Immature natural killer cell (primary cell): Measurements from ENCODE around the gene NAGS. TPM values are rescaled to one million over a fixed set of nuclear protein-coding genes. Genes with fewer than 3 reads are reported as not detected.
A peak's percentile ranks its signal among the peaks of the same experiment; 100 is the strongest.
"Not testable (repeated sequence)": the region's sequence is repeated elsewhere in the genome, so short reads cannot be mapped to it uniquely, and the experiment has no call there.

Experiments used
- DNase-seq, 3 donors: peaks; one replicate each; pipeline ENCODE4 v3.0.0; 2022; ENCODE audit warnings: mixed read lengths in 1 of 3
- H3K27ac Mint-ChIP-seq, 6 donors: one replicate each; pipeline ENCODE4 v1.8.0; 2020; ENCODE audit warnings: mixed read lengths in 6 of 6, mild to moderate bottlenecking in 5 of 6, inconsistent platforms in 4 of 6, moderate library complexity in 3 of 6
- H3K27me3 Mint-ChIP-seq, 3 donors: one replicate each; pipeline ENCODE4 v1.8.0; 2020 to 2021; ENCODE audit warnings: low read depth in 3 of 3, mild to moderate bottlenecking in 3 of 3, mixed read lengths in 3 of 3, moderate library complexity in 3 of 3, inconsistent platforms in 1 of 3
- H3K36me3 Mint-ChIP-seq, 3 donors: one replicate each; pipeline ENCODE4 v1.8.0; 2020; ENCODE audit warnings: mixed read lengths in 3 of 3, inconsistent platforms in 2 of 3, mild to moderate bottlenecking in 2 of 3
- H3K4me1 Mint-ChIP-seq, 2 donors: one replicate each; pipeline ENCODE4 v1.8.0; 2020; ENCODE audit warnings: inconsistent platforms in 2 of 2, mild to moderate bottlenecking in 2 of 2, mixed read lengths in 2 of 2, moderate library complexity in 1 of 2
- H3K4me3 Mint-ChIP-seq, 5 donors: one replicate each; pipeline ENCODE4 v1.8.0; 2020; ENCODE audit warnings: mild to moderate bottlenecking in 5 of 5, mixed read lengths in 5 of 5, inconsistent platforms in 3 of 5, moderate library complexity in 3 of 5
- H3K9me3 Mint-ChIP-seq, 6 donors: one replicate each; pipeline ENCODE4 v1.8.0; 2020; ENCODE audit warnings: mild to moderate bottlenecking in 6 of 6, mixed read lengths in 6 of 6, inconsistent platforms in 4 of 6, moderate library complexity in 3 of 6
- polyA plus RNA-seq, 3 donors: library from polyadenylated mRNA; unstranded; fragments of 300-500 nt; fragmentation: Illumina TruSeq; gene quantifications; one replicate each; pipeline ENCODE4 v1.2.3, GENCODE V29; 2021

The NAGS gene
- polyA plus RNA-seq, 3 donors from 2014 or later, result 0.75 to 1.9 (median 1.2) TPM

- Mint-ChIP-seq H3K36me3 (peaks cover 0 to 5% (median 4%) of the 10 kb centered on the region in 3 donors), H3K9me3 (no peaks in the 10 kb centered on the region), H3K4me1 (peaks cover 24 to 25% of the 10 kb centered on the region in 2 donors), H3K27ac (peak overlapping the region; percentile 60 to 87 (median 79)), H3K27me3 (peaks cover 0 to 13% (median 2%) of the 10 kb centered on the region in 3 donors), H3K4me3 (peak overlapping the region; percentile 84 to 91 (median 91))
- peak; percentile 87 to 90 (median 90) for DNase-seq
These were observed 2.4 kb downstream of the NAGS start for GRCh38 chr17:44006598-44007345.

GRCh38 chr17:44007346-44008204 lies 3.2 kb downstream of the NAGS start:
- Mint-ChIP-seq H3K36me3 (peaks cover 0 to 5% (median 4%) of the 10 kb centered on the region in 3 donors), H3K9me3 (no peaks in the 10 kb centered on the region), H3K4me3 (peak overlapping the region; percentile 84 to 91 (median 91)), H3K4me1 (peaks cover 24 to 25% of the 10 kb centered on the region in 2 donors), H3K27ac (peak overlapping the region in 5 of 6 donors; percentile 53 to 87 (median 68)), H3K27me3 (peaks cover 0 to 11% (median 2%) of the 10 kb centered on the region in 3 donors)
- no peak for DNase-seq

DNA sequence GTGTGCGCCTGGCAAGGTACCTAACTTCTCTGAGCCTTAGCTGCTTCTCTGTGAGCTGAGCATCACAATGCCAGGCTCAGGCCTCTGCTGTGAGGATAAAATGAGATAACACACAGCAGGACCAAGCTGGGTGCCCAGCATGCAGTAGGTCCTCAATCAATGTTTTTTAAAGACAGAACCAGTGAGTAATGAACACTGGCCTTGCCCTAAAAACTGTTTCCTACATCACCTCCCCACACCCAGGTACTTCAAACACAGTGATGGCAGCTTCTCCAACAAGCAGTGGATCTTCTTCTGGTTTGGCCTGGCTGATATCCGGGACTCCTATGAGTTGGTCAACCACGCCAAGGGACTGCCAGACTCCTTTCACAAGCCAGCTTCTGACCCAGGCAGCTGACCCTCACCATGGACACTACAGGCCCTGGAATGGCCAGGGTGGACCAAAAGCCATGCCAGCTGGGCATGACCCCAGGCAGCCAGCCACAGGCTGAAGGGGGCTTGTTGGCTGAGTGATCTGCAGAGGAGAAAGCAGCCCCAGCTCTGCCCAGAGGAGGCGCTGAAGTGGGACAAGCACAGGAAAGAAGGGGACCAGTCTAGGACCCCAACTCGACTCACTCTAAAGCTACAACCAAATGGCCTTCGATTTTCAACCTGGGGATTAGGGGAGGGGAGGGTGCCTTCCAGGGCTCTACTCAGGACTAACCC lies 3.9 kb downstream of the NAGS start:
- H3K27ac Mint-ChIP-seq, result peak overlapping the region in 3 of 6 donors; percentile 18 to 53 (median 34)
- H3K9me3 Mint-ChIP-seq, result no peaks in the 10 kb centered on the region
- H3K4me3 Mint-ChIP-seq, result peak overlapping the region; percentile 84 to 91 (median 91)
- H3K27me3 Mint-ChIP-seq, result peaks cover 0 to 11% (median 2%) of the 10 kb centered on the region in 3 donors
- H3K4me1 Mint-ChIP-seq, result peaks cover 24 to 26% of the 10 kb centered on the region in 2 donors
- no peak for DNase-seq
- H3K36me3 Mint-ChIP-seq, result peaks cover 0 to 5% (median 4%) of the 10 kb centered on the region in 3 donors

DNA sequence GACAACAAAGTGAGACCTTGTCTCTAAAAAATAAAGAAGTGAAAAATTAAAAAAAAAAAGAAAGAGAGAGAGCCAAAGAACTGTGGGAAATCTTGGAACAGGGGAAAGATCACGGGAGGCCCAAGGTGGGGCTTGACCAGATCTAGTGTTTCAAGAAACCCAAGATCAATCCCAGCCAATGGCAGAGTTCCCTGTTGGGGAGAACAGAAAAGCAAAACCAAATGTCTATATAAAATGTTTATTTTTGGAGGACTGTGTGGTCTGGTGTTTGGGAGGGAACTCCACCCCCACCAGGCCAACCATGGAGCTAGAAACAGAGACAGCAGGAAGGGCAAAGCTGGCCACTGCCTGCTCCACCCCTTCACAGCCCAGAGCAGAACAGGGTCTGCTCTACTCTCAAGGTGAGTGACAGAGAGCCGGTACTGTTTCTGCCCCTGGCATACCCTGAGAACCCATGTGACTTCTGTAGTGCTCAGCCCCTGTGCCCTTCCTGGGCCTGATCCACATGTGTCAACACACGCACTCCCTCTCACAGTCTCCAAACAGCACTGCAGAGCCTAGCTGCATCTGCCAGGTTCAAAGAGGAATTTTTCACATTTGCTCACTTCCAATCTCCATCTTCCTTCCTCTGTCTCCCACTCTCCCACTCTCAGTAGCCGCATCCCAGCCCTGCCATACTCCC lies 6.7 kb downstream of the NAGS start:
- Mint-ChIP-seq H3K36me3 (peaks cover 0 to 9% (median 5%) of the 10 kb centered on the region in 3 donors), H3K27me3 (peaks cover 0 to 9% (median 0%) of the 10 kb centered on the region in 3 donors), H3K4me3 (peak overlapping the region in 2 of 5 donors; percentile 4 to 6), H3K9me3 (no peaks in the 10 kb centered on the region), H3K27ac (peak overlapping the region in 3 of 6 donors; percentile 15 to 50 (median 26)), H3K4me1 (peaks cover 35 to 38% of the 10 kb centered on the region in 2 donors)
- no peak for DNase-seq

GRCh38 chr17:44011876-44012275 lies 7.5 kb downstream of the NAGS start:
- Mint-ChIP-seq H3K4me1 (peaks cover 28 to 31% of the 10 kb centered on the region in 2 donors), H3K27me3 (peaks cover 0 to 5% (median 0%) of the 10 kb centered on the region in 3 donors), H3K9me3 (no peaks in the 10 kb centered on the region), H3K4me3 (no peak overlapping the region), H3K27ac (peak overlapping the region in 1 of 6 donors; percentile 26), H3K36me3 (peaks cover 0 to 9% (median 5%) of the 10 kb centered on the region in 3 donors)
- DNase-seq, result no peak

GRCh38 chr17:44012391-44012790 lies 8.0 kb downstream of the NAGS start:
- Mint-ChIP-seq H3K27ac (no peak overlapping the region), H3K27me3 (peaks cover 0 to 5% (median 0%) of the 10 kb centered on the region in 3 donors), H3K36me3 (peaks cover 0 to 9% (median 5%) of the 10 kb centered on the region in 3 donors), H3K4me1 (peaks cover 26 to 28% of the 10 kb centered on the region in 2 donors), H3K4me3 (peak overlapping the region in 1 of 5 donors; percentile 93), H3K9me3 (no peaks in the 10 kb centered on the region)
- no peak for DNase-seq

DNA sequence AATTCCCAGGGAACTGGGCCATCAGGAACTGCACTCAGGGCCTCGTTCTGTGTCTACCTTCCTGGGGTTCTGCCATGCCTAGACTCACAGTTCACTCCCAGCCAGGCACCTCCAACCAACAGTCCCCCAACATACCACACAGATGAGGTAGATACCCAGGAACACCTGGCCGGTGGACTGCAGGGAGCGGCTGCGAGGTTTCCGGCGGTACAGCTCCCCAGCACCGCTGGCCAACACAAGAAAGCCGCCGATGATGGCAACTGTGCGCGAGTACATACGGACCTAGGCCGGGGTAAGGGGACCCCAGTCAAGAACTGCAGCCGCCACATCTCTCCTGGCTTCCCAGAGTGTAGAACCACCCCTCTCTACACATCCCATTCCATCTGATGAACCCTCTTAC lies 8.5 kb downstream of the NAGS start:
- Mint-ChIP-seq H3K4me3 (peak overlapping the region; percentile 43 to 93 (median 61)), H3K9me3 (no peaks in the 10 kb centered on the region), H3K36me3 (peaks cover 0 to 9% (median 5%) of the 10 kb centered on the region in 3 donors), H3K27ac (peak overlapping the region in 1 of 6 donors; percentile 64), H3K27me3 (peaks cover 0 to 3% (median 0%) of the 10 kb centered on the region in 3 donors), H3K4me1 (peaks cover 23 to 24% of the 10 kb centered on the region in 2 donors)
- no peak for DNase-seq

DNA sequence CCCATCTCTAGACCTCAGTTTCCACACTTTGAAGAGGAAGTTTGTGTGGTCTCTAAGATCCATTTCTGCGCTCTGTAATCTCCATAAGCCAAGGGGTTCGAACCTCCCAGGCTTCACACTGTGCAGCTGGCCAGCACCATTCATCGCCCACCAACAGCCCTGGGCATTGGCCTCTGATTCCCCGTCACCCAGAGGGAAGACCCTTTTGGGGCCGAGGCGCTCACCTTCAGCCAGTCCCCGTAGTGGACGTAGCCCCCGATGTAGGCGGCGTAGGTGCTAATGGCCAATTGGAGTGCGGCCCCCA lies 9.7 kb downstream of the NAGS start:
- H3K27ac Mint-ChIP-seq, result peak overlapping the region in 4 of 6 donors; percentile 87 to 99 (median 98)
- H3K4me1 Mint-ChIP-seq, result peaks cover 17 to 18% of the 10 kb centered on the region in 2 donors
- H3K4me3 Mint-ChIP-seq, result peak overlapping the region; percentile 93 to 100 (median 99)
- no peaks in the 10 kb centered on the region for H3K9me3 Mint-ChIP-seq
- H3K36me3 Mint-ChIP-seq, result peaks cover 0 to 9% (median 5%) of the 10 kb centered on the region in 3 donors
- peaks cover 0 to 2% (median 1%) of the 10 kb centered on the region in 3 donors for H3K27me3 Mint-ChIP-seq
- DNase-seq, result no peak

DNA sequence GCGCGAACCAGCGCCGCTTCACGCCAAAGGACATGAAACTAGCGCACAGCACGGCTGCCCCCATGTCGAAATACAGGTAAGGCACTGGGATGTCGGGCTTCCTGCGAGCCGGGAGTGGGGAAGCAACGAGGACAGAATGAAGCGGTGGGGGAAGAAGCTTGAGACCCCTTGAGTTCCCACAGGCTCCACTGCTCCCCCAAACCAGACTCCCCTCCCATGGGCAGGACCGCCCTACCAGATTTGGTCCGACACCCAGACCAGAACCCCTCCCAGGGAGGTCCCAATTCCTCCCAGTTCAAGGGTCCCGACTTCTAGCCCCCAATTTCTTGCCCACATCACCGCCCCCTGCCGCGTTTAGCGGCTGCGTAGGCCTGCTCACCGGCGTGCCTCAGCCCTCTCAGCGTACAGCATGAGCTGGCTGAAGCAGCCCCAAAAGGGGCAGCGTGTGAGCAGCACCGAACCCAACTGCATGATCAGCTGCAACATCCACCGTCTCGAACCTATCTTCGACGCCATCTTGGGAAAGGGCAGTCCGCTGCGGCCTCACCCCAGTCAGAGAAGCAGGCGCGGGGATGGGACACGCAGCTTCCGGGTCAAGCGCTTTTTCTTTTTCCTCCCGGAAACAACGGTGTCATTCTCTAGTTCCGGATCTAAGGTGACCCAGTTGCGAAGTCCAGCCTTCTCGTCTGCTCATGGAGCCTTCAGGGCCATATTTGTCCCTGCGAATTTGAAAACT lies 10.2 kb downstream of the NAGS start, which contains the start of gene TMEM101:
Gene TMEM101 (minus strand): TSS at position 527 of the 736 bp plus-strand sequence. CDS start 11 bp downstream, at position 516.
- peak within 1 kb of the TSS; percentile 93 to 100 (median 99) for H3K4me3 Mint-ChIP-seq
- peak within 1 kb of the TSS; percentile 87 to 99 (median 98) for H3K27ac Mint-ChIP-seq
- peaks cover 17 to 18% of the 10 kb centered on the region in 2 donors for H3K4me1 Mint-ChIP-seq
- peak; percentile 84 to 89 (median 86) for DNase-seq
- no peaks in the 10 kb centered on the region for H3K9me3 Mint-ChIP-seq
- H3K36me3 Mint-ChIP-seq, result peaks cover 0 to 9% (median 5%) of the 10 kb centered on the region in 3 donors
- peaks cover 0 to 2% (median 2%) of the 10 kb centered on the region in 3 donors for H3K27me3 Mint-ChIP-seq

DNA sequence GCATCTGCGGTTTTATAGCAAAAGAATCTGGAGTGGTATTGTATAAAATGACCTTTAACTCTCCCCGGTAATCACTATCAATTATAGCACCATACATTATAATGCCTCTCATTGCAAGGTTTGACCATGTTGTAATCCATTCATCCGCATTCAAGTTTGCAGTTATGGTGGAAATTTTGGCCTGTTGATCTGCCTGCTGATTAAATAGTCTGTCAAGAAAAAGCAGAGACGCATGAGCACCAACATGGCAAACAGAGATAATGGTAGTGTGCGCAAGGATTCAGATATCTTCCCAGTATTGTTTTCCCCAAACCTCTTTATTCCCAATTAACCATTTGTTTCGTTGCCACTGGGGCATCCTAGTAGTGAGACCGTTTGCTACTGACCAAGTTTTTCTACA lies 16.8 kb downstream of the NAGS start:
- not testable (repeated sequence) for H3K4me3 Mint-ChIP-seq, H3K4me1 Mint-ChIP-seq, H3K27me3 Mint-ChIP-seq, H3K9me3 Mint-ChIP-seq, DNase-seq, H3K27ac Mint-ChIP-seq, H3K36me3 Mint-ChIP-seq

- Mint-ChIP-seq H3K9me3 (no peaks in the 10 kb centered on the region), H3K27ac (no peak overlapping the region), H3K27me3 (peaks cover 0 to 2% (median 1%) of the 10 kb centered on the region in 3 donors), H3K4me1 (no peaks in the 10 kb centered on the region), H3K36me3 (no peaks in the 10 kb centered on the region), H3K4me3 (no peak overlapping the region)
- no peak for DNase-seq
These were observed 17.8 kb downstream of the NAGS start for GRCh38 chr17:44022246-44022645.

GRCh38 chr17:44023545-44024270 lies 19.3 kb downstream of the NAGS start:
- Mint-ChIP-seq H3K9me3 (no peaks in the 10 kb centered on the region), H3K27me3 (peaks cover 0 to 1% (median 0%) of the 10 kb centered on the region in 3 donors), H3K36me3 (no peaks in the 10 kb centered on the region), H3K27ac (no peak overlapping the region), H3K4me1 (no peaks in the 10 kb centered on the region), H3K4me3 (no peak overlapping the region)
- DNase-seq, result no peak
